GM19463 (cell line): ENCODE results near the gene DGKH.
"Not testable (repeated sequence)": the region's sequence is repeated elsewhere in the genome, so short reads cannot be mapped to it uniquely, and the experiment has no call there.

Source experiments
- ATAC-seq: cut with Tn5 transposase; IDR thresholded peaks from one replicate; pipeline ENCODE4 v1.9.1; 2021; ENCODE audit warnings: mild to moderate bottlenecking, moderate library complexity; ENCODE audit not compliant: unreplicated experiment

Gene DGKH

DNA sequence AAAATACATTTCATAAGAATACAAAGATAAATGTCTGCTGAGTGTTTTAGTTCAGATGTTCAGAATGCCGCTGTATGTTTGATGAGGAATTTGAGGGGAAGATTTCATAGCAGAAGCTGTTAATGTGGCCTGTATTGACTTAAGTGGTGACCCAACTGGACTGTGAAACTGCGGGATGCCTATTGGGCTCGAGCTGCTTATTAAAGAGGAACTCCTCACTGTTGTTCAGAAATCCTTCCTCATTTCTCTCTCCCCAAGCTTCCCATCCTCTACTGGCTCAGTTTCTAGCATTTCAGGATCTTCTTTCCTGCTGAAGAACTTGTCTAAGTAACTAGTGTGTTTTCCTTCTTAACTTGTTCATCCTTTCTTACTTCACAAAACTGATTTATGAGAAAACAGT is 20.4 kb downstream of the DGKH start:
- ATAC-seq: no peak

- ATAC-seq: not testable (repeated sequence)
These were observed 22.2 kb downstream of the DGKH start for GRCh38 chr13:42070599-42070998.

DNA sequence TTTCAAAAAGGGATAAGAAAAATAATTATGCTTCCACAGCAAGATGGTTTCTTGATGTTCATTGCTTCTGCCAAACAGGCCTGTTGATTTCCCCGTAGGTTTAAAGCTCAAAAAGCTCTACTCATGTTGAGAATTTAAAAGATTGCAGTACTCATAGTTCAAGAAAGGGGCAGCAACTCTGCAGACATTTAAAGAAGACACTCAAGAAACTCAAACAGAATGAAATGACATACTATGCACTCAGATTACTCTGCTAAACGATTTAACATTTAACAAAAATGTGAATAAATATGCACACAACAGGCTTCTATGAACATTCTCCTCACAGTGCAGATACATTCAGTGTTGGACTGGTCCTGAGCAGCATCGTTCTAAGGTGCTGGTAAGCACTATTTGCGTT is 22.7 kb downstream of the DGKH start:
- ATAC-seq: not testable (repeated sequence)

DNA sequence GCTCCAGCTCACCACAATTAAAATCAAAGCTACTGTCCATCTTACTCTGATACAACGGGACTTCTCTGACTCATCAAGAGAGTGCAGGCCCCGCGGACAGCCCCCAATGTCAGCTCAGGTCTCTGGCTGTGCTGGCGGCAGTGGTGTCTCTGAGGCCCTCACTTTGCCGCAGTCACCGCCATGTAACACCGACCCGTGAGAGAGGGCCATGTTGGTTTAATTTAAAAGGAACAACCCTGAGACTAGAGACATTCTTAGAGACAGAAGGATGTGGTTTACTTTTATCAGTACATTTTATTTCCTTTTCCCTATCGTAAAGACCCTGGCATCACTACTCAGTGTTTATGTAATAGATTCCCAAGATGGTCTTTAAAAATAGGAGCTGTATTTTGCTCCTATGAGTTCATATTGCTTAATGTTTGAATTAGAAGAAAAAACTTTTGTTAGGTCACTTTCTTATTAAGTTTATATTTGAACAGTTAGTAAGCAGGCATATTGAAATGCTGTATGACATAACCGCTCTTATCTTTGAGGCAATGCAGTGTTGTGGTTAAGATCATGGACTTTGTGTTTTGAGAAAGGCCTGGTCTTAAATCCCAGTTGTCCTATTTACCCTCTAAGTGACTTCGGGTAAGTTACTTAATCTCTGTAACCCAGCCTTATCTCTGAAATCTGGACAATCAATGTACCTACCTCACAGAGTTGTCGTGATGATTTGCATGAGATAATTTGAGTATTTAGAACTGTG is 23.4 kb downstream of the DGKH start:
- ATAC-seq: no peak

DNA sequence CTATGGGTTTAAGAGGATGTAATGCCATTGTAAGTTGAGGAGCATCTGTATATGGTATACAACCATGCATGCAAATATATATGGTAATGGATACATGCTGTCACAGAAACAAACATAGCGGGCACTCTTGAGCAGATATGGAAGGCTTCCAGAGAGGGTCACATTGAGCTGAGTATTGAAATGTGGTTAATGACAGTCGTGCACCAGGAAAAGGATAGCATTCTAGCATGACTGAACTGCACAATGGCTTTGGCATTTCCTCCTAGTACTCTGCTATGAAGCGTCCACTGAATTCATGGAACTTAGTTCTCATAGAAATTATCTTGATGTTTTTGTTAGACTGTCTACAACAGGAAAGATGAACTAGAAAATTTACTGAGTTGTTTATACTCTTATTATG is 25.2 kb downstream of the DGKH start:
- no peak for ATAC-seq

DNA sequence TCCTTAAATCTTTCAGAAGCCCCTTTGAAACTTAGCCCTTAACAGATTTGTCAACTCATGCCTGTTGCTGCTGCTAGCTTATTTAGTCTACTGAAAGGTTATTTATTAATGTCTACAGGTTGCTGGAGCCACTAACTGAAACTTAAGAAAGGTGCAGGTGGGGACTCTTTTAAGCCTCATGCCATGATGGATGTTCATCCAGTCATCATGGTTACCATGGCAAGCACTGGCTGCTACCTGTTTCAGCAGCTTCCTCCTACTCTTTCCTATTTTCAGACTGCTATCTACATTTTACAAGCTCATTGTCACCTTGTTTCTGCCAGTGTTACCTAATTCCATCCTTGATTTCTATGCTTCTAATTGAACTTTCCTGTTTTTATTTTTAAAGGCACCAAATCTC is 27.1 kb downstream of the DGKH start:
- ATAC-seq: no peak

GRCh38 chr13:42076309-42076713 is 27.9 kb downstream of the DGKH start:
- no peak for ATAC-seq

- ATAC-seq: no peak
These were observed 29.8 kb downstream of the DGKH start for GRCh38 chr13:42078128-42078808.

GRCh38 chr13:42083138-42083770 is 34.8 kb downstream of the DGKH start:
- ATAC-seq: no peak

DNA sequence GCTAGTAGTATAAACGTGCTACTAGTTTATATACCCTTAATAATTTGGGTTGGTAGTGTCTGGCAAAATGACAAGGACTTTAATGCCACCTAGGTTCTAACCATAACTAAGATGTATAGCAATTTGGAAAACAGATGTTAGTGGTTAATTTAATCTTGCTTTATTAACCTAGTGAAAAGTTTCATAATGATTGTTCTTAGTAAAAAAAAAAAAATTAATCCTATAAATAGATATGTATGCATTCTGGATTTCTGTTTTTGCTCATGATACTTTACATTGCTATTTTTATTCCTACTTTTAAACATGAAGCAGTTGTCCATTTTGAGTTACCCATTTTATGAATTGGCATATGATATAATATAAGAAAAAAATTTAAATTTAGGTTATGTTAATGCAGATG is 36.3 kb downstream of the DGKH start:
- ATAC-seq: no peak

- ATAC-seq: no peak
These were observed 38.1 kb downstream of the DGKH start for GRCh38 chr13:42086582-42086981.

GRCh38 chr13:42094516-42095040 is 46.1 kb downstream of the DGKH start:
- ATAC-seq: no peak

DNA sequence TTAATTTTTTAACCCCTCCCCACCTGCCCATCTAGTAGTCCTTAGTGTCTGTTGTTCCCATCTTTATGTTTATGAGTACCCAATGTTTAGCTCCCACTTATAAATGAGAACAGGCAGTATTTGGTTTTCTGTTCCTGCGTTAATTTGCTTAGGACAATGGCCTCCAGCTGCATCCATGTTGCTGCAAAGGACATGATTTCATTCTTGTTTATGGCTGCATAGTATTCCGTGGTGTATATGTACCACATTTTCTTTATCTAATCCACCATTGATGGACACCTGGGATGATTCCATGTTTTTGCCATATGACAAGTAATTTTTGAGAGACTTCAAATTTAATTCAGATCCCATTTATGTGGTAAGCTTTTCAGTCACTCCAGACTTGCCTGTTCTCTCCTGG is 47.8 kb downstream of the DGKH start:
- not testable (repeated sequence) for ATAC-seq

GRCh38 chr13:42099962-42100675 is 51.7 kb downstream of the DGKH start:
- ATAC-seq: no peak

GRCh38 chr13:42100960-42101359 is 52.5 kb downstream of the DGKH start:
- ATAC-seq: no peak

DNA sequence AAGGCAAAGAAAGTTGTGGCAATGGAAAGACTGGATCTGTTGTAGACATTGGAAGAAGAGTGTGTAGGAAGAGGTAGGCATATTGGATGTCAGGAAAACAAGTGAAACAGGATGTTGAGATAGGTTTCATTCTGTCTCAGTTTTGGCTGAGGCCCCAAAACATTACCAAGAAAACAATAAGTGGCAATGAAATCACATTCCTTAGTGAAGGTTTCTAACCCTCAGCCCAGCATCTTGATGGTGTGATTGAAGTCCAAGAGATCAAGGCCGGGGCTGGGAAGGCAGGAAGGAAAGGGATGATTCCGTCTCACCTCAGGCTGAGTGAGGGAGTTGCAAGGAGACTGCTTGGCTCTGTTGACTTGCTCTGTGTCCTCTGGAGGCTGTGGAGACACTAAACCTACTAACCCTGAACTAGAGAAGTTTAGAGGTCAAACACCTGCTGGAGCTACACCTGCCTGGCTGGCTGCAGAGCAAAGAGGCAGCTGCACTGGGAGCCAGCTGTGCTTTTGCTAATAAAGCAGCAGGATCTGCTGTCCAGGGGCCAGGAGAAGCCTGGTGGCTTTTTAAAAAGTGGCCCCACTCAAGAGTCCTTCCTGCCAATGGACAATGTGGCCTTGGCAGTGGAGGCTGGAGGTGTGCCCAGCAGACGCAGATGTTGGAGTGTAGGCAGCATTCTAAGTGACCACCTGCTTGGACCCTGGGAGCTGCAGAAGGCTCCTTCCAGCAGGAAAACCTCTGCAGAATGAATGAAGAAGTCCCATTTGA is 53.6 kb downstream of the DGKH start:
- no peak for ATAC-seq

- no peak for ATAC-seq
These were observed 54.8 kb downstream of the DGKH start for GRCh38 chr13:42102961-42103865.

GRCh38 chr13:42106998-42107397 is 58.5 kb downstream of the DGKH start:
- no peak for ATAC-seq

- ATAC-seq: no peak
These were observed 59.0 kb downstream of the DGKH start for GRCh38 chr13:42107421-42107820.
